ENCODE results near the gene NKAIN2. TPM values are rescaled to one million over a fixed set of nuclear protein-coding genes. Genes with fewer than 3 reads are reported as not detected.
A peak's percentile ranks its signal among the peaks of the same experiment; 100 is the strongest.
"Not testable (repeated sequence)": the region's sequence is repeated elsewhere in the genome, so short reads cannot be mapped to it uniquely, and the experiment has no call there.

The NKAIN2 gene
- total RNA-seq, 1 experiment from 2014 or later: not detected

DNA sequence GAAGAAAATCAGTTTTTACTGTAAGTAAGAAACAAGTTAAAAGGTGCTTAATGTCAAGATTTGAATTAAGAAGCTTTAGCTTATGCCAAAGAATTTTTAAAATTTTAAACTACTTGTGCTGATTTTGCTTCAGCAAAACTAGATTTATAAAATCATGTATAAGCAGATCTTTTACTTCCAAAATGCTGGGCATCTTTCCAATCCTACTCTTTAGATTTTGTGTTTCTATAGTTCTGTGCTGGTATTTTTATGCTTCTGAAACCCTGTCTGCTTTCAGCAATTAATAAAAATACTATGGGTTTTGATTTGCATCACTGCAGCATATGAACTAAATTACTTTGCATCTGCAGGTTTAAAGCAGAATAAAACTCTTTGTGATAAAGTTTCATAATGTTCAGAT lies 920.0 kb downstream of the NKAIN2 start:
- in situ Hi-C loops (cut with HindIII; ENCODE audit: low sequenced_read_pairs): no loop called here
- no peak for DNase-seq (ENCODE audit: low spot score)

- in situ Hi-C loops (cut with HindIII; ENCODE audit: low sequenced_read_pairs): not testable (repeated sequence)
These were observed 934.1 kb downstream of the NKAIN2 start for GRCh38 chr6:124737804-124738203.

DNA sequence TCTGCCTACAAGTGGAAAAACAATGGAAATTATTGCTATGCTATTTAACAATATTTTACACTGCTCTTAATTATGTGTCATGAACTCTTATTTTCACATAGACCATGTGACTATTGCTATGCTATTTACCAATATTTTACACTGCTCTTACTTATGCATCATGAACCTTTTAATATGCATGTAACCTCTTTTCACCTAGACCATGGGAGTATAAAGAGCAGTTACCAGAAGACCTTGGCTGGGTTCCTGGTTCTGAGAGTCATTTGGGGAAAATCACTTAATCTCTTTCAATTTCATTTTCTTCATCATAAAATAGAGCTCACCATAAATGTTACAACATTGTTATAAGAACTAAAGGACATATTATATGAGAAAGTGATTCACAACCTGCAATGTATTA lies 934.8 kb downstream of the NKAIN2 start:
- in situ Hi-C loops (cut with HindIII; ENCODE audit: low sequenced_read_pairs): no loop called here
- DNase-seq (ENCODE audit: low spot score): no peak

More at GRCh38 chr6:124737804-124738203, 934.1 kb downstream of the NKAIN2 start:
- DNase-seq (ENCODE audit: low spot score): not testable (repeated sequence)

- in situ Hi-C loops (cut with HindIII; ENCODE audit: low sequenced_read_pairs): no loop called here
- no peak for DNase-seq (ENCODE audit: low spot score)
These were observed 937.7 kb downstream of the NKAIN2 start for GRCh38 chr6:124741341-124741740.

DNA sequence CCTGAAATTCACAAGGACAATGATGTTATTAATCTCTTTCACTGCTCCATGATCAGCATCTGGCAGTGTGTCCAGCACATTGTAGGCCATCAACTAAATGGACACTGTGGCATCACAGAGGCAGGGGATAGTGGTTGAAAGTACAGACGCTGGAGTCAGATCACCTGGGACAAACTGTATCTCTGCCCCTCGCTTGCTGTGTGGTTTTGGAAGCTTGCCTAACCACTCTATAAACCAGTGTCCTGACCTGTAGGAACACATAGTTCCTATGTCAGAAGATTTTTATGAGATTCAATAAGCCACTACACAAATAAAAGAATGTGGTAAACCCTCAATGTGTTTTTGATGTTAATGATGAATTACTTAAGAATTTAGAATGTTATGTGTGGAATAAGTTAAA lies 939.3 kb downstream of the NKAIN2 start:
- in situ Hi-C loops (cut with HindIII; ENCODE audit: low sequenced_read_pairs): no loop called here
- no peak for DNase-seq (ENCODE audit: low spot score)

DNA sequence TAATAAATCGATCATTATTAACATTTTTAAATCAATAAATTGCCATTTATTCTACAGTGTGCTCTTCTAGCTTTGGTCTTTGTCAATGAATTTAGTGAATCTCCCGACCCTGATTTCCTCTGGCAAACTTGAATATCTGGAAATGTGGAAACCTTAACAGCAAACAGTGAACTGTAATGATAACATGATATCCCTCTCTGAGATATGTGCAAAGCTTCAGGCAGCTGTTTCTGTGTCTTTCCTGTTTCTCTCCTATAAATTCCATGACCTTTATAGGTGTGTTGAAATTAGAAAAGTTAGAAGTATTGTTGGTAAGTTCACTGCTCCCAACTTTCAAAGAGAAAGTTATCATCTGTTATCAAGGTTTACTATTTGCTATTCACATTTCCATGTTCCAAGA lies 939.8 kb downstream of the NKAIN2 start:
- in situ Hi-C loops (cut with HindIII; ENCODE audit: low sequenced_read_pairs): no loop called here
- no peak for DNase-seq (ENCODE audit: low spot score)

DNA sequence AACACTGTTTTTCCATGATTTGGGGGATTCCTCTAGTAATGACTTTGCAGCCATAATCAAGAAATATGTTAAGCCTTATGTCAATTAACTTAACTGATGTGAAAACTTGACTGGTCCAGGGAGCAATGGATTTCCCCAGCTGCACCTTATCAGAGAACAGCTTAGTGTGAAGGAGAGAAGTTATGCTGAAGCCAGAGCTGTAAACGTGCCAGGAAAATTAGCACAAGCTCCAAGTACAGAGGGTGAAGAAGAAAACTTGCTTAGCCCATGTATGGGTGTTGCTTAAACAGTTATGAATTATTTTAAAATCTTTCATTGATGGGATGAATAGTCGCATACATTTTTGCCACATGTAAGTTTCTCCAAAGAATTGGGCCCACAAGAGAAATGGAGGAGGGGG lies 943.7 kb downstream of the NKAIN2 start:
- in situ Hi-C loops (cut with HindIII; ENCODE audit: low sequenced_read_pairs): no loop called here
- DNase-seq (ENCODE audit: low spot score): no peak

GRCh38 chr6:124748778-124749177 lies 945.1 kb downstream of the NKAIN2 start:
- DNase-seq (ENCODE audit: low spot score): no peak
- in situ Hi-C loops (cut with HindIII; ENCODE audit: low sequenced_read_pairs): no loop called here

DNA sequence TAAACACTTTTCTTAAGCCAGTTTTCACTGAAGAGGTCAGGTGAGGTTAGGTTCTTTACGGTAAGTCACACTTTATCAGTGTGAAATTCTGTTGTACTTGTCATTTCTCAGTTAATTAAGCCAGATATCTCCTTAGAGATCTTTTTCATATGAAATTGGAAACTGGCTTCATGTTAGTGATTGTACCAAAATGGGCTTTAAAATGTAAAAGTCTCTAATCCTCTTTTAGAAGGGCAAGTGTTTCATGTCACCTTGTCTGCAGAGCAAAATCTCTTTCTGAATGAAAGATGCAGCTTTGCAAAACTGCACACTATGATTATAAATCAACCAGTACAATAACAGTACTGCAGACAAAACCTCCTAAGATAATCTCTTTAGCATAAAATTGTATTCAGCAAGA lies 949.3 kb downstream of the NKAIN2 start:
- no peak for DNase-seq (ENCODE audit: low spot score)
- in situ Hi-C loops (cut with HindIII; ENCODE audit: low sequenced_read_pairs): no loop called here

- no peak for DNase-seq (ENCODE audit: low spot score)
- in situ Hi-C loops (cut with HindIII; ENCODE audit: low sequenced_read_pairs): no loop called here
These were observed 950.0 kb downstream of the NKAIN2 start for GRCh38 chr6:124753562-124754105.

DNA sequence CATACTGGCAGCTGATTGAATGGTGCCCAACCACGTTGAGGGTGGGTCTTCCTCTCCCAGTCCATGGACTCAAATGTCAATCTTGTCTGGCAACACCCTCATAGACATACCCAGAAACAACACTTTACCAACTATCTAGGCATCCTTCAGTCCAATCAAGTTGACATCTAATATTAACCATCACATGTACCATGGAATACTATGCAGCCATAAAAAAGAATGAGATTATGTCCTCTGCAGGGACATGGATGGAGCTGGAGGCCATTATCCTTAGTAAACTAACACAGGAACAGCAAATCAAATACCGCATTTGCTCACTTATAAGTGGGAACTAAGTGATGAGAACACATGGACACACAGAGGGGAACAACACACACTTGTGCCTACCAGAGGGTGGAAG lies 951.7 kb downstream of the NKAIN2 start:
- in situ Hi-C loops (cut with HindIII; ENCODE audit: low sequenced_read_pairs): no loop called here

DNA sequence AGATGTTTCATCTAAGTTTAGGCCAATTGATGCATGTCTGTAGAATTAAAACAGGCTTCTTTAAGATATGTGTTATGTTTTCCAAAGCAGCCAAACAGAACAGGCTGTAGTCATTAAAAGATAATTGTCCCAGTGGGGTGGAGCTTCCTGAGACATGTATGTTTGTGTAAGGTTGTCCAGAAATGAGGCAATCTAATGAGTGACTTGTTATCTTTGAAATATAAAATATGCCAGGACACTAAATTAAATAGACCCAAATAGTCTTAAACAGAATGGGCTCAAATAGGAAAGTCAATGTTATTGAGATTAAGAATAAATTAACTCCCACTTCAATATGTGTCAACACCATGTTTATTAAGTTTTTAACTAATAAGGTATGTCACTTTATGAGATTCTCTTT lies 953.9 kb downstream of the NKAIN2 start:
- DNase-seq (ENCODE audit: low spot score): no peak
- in situ Hi-C loops (cut with HindIII; ENCODE audit: low sequenced_read_pairs): no loop called here

More for the DNA sequence above, 951.7 kb downstream of the NKAIN2 start:
- DNase-seq (ENCODE audit: low spot score): no peak

- in situ Hi-C loops (cut with HindIII; ENCODE audit: low sequenced_read_pairs): no loop called here
- no peak for DNase-seq (ENCODE audit: low spot score)
These were observed 955.0 kb downstream of the NKAIN2 start for GRCh38 chr6:124758663-124759062.

- in situ Hi-C loops (cut with HindIII; ENCODE audit: low sequenced_read_pairs): no loop called here
- DNase-seq (ENCODE audit: low spot score): peak; percentile 40
These were observed 961.6 kb downstream of the NKAIN2 start for GRCh38 chr6:124765280-124765679.

GRCh38 chr6:124768224-124768623 lies 964.6 kb downstream of the NKAIN2 start:
- DNase-seq (ENCODE audit: low spot score): no peak
- in situ Hi-C loops (cut with HindIII; ENCODE audit: low sequenced_read_pairs): no loop called here

DNA sequence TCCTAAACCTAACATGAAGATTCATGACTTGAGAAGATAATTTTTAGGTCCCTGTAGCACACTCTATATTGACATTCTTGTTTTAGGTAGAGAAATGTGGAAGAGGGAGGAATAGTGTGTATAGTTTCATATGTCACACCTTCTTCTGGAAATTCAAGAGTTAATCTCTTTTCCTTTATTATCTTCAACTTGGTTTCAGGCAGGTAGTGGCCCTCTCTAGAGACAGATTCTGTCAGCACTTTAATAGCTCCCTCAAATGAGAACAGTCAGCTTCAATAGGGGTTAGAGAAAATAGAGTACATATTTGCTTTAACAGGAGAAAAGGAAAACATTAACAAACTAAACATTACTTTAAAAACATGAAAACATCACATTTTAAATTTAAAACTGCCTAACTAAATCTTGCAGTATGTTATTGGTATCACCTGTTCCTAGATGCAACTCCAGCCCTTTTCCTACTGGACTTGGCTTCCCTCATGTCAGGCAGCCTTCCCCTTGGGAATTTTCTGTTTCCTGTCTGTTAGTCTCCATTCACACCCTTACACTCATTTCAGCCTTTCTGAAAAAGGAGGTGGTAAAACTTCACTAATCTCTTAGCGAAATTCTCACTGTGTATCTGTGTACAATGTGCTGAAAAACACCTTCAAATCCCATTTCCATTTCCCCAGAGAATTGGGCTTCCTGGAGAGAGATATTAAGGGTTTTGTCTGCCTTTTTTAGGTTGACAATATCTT lies 966.3 kb downstream of the NKAIN2 start:
- in situ Hi-C loops (cut with HindIII; ENCODE audit: low sequenced_read_pairs): no loop called here
- no peak for DNase-seq (ENCODE audit: low spot score)

- DNase-seq (ENCODE audit: low spot score): no peak
- in situ Hi-C loops (cut with HindIII; ENCODE audit: low sequenced_read_pairs): no loop called here
These were observed 967.1 kb downstream of the NKAIN2 start for GRCh38 chr6:124770784-124771183.

DNA sequence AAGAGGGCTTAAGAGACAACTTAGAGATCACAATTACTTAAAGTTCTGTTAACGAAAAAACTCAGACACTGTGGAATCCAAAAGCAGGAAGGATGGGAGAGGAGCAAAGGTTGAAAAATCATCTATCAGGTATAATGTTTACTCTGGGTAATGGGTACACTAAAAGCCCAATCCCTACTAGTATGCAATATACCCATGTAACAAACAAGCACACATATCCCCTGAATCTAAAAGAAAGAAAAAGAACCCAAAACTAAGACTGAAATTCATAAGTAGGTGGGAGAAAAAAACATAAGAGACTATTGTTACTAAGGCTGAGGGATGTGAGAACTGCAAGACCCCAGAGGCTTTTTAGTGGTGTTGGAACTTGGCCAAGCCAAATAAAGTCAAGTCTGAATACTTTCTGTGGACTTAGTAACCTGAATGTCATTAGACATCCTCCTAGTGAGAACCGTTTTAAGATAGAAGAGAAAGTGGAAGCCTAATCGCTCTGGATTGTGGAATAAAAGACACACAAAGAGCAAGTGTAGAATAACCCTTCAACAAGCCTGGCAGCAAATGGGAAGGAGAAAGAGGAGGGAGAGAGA lies 969.2 kb downstream of the NKAIN2 start:
- in situ Hi-C loops (cut with HindIII; ENCODE audit: low sequenced_read_pairs): no loop called here
- no peak for DNase-seq (ENCODE audit: low spot score)

GRCh38 chr6:124775121-124775520 lies 971.5 kb downstream of the NKAIN2 start:
- DNase-seq (ENCODE audit: low spot score): peak; percentile 43
- in situ Hi-C loops (cut with HindIII; ENCODE audit: low sequenced_read_pairs): no loop called here

- DNase-seq (ENCODE audit: low spot score): no peak
- in situ Hi-C loops (cut with HindIII; ENCODE audit: low sequenced_read_pairs): no loop called here
These were observed 974.2 kb downstream of the NKAIN2 start for GRCh38 chr6:124777863-124778262.

GRCh38 chr6:124780623-124781022 lies 977.0 kb downstream of the NKAIN2 start:
- in situ Hi-C loops (cut with HindIII; ENCODE audit: low sequenced_read_pairs): no loop called here
- no peak for DNase-seq (ENCODE audit: low spot score)

Measured in G401 (cell line).